ENCODE data around the gene RASGRP4. TPM values are rescaled to one million over a fixed set of nuclear protein-coding genes. Genes with fewer than 3 reads are reported as not detected.

The RASGRP4 gene
- total RNA-seq, 1 donor from 2014 or later = 8.4 TPM

DNA sequence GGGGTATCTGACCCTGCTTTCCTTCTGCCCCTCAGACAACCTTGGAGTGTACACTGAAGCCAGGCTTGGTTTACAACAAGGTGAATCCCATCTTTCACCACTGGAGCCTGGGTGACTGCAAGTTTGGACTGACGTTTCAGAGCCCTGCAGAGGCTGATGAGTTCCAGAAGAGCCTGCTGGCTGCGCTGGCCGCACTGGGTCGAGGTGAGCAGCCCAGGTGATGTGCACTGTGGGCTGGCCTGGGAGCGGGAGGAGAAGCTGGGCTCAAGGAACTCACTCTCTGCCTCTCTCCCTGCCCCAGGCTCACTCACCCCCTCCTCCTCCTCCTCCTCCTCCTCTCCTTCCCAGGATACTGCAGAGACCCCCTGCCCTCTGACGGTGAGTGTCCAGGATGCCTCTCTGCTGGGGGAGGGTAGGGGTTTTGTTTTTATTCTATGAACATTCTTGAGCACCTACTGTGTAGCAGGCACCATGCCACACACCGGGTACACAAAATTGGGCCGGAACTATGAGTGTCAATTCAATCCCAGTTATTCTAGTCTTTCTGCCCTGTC lies 34.0 kb downstream of the RASGRP4 start:
- DNase-seq (ENCODE audit: low spot score) = no peak

- no peak for DNase-seq (ENCODE audit: low spot score)
These were observed 35.8 kb downstream of the RASGRP4 start for GRCh38 chr19:38389957-38390924.

- DNase-seq (ENCODE audit: low spot score) = no peak
These were observed 36.7 kb downstream of the RASGRP4 start for GRCh38 chr19:38389101-38389925.

- no peak for DNase-seq (ENCODE audit: low spot score)
These were observed 37.5 kb downstream of the RASGRP4 start, which contains the start of gene SPRED3 for GRCh38 chr19:38388349-38389100. TSS of gene SPRED3 (plus strand) at chr19:38388697. CDS start at chr19:38390303, 1,606 bp downstream.

GRCh38 chr19:38387550-38388348 lies 38.3 kb downstream of the RASGRP4 start, which contains the start of gene GGN:
TSS of gene GGN (minus strand) at chr19:38388034. CDS start at chr19:38387261, 773 bp downstream.
- DNase-seq (ENCODE audit: low spot score) = no peak

DNA sequence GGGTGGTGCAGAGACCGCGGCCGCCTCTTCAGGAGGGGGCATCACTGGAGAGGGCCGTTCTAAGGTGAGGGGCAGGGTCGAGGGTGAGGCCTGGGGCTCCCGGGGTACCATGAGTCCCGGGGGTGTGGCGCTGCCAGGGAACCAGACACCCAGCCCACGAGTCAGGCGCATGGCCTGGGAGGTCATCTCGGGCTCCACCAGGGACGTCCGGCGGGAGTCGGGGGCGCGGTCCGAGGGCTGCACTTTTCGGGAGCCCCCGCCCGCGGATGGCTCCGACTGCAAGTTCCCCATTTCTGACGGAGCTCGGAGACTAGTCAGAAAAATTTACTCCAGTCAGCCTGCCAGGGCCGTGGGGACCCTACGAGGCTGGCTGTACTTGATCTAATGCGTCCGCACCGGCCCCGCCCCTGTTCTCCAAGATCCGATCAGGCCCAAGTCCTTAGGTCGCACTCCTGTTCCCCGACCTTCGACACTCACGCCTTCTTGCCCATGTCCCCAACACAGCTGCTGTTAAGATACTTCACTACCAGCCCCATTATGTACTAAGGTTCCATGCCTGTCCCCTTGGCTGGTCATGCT lies 39.0 kb downstream of the RASGRP4 start:
- DNase-seq (ENCODE audit: low spot score) = no peak

DNA sequence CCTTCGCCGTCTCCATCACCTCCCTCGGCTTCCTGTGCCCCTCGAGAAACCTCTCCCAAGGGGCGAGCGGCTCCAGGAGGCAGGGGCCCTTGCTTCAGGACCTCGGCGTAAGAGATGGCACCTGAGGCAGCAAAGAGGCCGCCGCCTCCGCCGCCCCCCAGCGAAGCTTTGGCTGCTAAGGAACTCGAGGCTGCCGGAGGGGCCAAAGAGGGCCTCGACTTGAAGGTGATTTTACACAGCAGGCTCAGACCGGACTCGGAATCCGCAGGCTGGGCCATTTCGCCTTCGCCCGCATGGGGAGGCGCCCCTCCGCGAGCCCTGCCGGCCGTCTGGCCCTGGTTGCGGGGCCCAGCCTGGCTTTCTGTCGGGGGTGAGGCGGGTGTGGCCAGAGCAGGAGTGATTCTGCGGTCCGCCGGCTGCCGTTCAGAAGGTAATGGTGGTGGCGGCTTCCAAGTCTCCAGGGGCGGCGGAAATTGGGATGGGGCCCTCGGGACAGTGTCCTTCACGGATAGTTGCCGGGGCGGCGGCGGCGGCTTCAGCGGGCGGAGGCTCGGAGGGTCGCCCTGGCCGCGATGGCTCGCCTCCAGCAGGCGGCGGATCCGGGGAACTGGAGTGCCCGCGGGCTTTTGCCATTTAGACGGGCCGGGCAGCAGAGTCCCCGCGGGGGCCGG lies 39.6 kb downstream of the RASGRP4 start:
- DNase-seq (ENCODE audit: low spot score) = no peak

GRCh38 chr19:38385804-38386257 lies 40.2 kb downstream of the RASGRP4 start:
- no peak for DNase-seq (ENCODE audit: low spot score)

DNA sequence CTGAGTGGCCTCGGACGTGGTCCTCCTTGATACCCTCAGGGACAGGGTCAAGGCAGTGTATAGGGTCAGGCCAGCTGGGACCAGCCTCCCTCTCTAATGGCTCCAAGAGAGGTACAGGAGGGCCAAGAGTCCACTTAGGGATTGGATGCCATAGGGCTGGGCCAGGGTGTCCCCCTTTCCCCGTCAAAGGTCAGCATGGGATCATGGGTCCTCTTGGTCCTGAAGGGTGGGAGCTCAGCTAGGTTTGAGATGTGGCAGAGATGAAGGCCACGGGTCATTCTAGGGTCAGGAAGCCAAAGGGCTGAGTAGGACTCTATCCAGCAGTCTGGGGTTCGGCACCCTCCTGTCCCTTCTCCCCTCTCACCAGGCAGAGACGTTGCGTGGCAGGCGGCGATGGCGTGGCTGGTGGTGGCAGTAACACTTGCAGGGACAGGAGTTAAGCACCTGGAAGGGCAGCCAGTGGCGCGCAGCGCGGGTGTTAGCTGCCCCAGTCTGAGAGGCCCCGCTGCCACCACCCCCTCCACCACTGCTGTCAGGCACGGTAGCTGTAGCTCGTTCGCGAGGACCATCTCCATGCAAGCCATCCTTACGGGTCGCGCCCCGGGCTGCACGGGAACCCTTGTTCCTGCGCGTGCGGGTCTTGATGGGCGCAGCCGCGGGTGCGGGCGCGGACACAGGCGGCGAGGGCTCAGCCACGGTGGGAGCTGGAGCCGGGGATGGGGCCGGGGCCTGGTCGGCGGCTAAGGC lies 40.8 kb downstream of the RASGRP4 start:
- no peak for DNase-seq (ENCODE audit: low spot score)

GRCh38 chr19:38384209-38385027 lies 41.6 kb downstream of the RASGRP4 start:
- DNase-seq (ENCODE audit: low spot score) = no peak

DNA sequence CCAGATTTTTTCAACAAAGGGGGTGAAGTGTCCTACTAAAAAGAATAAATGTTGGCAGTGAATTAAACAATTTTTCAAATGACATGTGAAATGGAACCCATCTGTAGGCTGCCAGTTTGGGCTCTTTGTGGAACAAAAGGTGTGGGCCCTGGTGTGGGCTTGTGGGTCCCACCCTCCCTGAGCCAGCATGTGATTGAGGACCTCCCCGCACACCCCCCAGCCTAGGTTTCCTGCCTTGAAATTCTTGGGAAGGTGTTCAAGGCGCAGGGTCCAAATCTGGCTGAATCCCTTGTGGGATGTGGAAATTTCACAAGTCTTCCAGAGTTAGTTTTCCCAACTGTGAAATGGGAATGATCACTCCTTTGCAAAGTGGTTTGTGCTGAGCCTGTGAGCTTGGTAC lies 42.3 kb downstream of the RASGRP4 start:
- no peak for DNase-seq (ENCODE audit: low spot score)

DNA sequence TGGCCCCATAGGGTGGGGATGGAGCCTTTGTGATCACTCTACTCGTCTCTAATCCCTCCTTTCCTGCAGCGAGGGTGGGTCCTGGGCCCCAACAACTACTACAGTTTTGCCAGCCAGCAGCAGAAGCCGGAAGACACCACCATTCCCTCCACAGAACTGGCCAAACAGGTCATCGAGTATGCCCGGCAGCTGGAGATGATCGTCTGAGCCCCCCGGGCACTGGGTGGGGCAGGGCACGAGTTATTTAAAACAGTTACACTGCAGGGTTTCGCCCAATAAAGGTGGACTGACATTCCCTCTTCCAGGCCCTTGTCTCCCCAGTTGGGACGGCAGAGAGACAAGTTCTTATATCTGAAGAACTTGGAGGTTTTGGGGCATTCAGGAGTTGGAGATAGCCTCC lies 42.8 kb downstream of the RASGRP4 start:
- DNase-seq (ENCODE audit: low spot score) = no peak

DNA sequence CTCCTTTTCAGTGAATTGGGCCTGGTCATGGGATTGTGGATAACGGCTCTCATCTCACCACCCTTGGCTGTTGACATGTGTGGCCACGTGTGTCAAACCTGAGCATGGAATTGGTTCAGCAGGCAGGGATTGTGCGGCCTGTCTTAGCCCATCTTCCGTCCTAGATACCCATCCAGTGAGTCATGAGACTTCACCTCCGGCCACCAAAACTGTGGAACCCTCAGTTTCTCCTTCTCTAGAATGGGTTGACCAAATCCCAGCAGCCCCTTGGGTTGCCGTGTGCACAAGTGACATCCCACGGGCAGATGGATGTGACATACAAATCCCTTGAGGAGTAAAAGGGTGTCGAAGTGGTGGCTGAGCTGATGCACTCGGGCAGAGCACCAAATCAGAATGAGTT lies 44.9 kb downstream of the RASGRP4 start:
- DNase-seq (ENCODE audit: low spot score) = no peak

DNA sequence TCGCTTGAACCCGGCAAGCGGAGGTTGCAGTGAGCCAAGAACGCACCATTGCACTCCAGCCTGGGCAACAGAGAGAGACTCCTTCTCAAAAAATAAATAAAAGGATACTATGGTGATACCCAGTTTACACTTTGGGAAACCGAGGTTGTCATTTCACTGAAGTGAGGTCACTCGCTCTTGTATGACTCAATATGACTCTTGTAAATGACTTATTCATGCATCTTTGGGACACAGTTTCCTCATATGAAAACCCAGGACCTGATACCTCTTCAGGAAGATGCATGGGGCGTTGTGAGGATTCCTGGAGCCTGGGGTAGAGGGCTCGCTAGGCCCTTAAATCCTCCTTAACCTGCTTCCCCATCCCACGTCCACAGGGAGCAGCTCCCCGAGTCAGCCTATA lies 47.2 kb downstream of the RASGRP4 start:
- DNase-seq (ENCODE audit: low spot score) = no peak

DNA sequence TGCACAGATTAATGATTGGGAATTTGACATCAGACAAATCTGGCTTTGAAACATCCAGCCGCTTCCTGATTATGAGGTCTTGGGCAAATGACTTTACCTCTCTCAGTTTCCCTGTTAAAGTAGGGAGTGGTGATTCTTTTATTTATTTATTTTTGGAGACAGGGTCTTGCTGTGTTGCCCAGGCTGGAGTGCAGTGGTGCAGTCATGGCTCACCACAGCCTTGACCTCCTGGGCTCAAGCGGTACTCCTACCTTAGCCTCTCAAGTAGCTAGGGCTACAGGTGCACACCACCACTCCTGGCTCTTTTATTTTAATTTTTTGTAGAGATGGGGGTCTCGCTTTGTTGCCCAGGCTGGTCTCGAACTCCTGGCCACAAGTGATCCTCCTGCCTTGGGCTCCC lies 49.0 kb downstream of the RASGRP4 start:
- no peak for DNase-seq (ENCODE audit: low spot score)

DNA sequence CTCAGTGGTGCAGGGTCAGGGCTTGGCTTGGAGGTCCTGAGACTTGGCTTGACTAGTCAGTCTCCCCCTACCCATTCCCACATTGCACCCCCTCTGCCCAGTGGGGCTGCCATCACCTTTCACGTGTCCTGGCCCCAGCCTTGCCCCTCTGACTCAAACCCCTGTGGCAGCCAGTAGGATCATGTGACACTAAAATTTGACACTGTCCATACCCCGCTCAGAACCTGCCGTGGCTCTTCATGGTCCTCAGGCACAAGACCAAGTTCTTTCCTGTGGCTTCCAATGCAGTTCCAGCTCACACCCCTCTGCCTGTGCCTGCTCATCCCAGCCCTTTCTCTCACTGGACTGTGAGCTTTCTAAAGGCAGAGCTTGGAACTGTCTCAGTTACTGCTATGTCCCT lies 49.4 kb downstream of the RASGRP4 start:
- DNase-seq (ENCODE audit: low spot score) = no peak

- no peak for DNase-seq (ENCODE audit: low spot score)
These were observed 50.3 kb downstream of the RASGRP4 start for GRCh38 chr19:38375748-38376147.
